ENCODE measurements around the gene PLEK2.

GRCh38 chr14:67438969-67439368 is 27.0 kb upstream of the PLEK2 start:
- no peak for TF ChIP-seq CTCF (IDR thresholded peaks at IDR 0.05)
- TF ChIP-seq EP300 (IDR thresholded peaks at IDR 0.05) = no peak

Data from upper lobe of left lung (tissue), 4 donors.